ENCODE results near the gene CST4. TPM values are rescaled to one million over a fixed set of nuclear protein-coding genes. Genes with fewer than 3 reads are reported as not detected.

Gene CST4
- total RNA-seq, 3 donors from 2014 or later (not counting 1 experiment from before 2014, with no cell fraction given) = not detected

DNA sequence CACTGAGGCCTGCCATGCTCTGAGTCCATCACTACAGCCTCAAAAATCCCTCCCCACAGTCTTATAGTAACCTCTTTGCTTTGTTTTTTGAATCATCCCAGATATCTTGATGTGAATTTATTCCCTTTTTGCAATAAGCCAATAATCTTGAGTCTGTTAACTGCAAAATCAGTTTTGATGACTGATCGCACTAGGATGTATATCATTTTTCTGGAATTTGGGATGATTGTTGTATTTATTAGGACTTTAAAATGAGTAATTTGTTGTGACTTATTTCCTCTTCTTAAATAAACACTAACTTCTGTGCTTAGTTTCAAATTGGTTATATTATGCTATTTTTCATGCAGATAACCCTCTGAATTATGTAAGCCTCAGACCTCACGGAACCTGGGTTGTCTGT lies 5.6 kb downstream of the CST4 start:
- H3K9me3 Mint-ChIP-seq = no peaks in the 10 kb centered on the region
- Histone ChIP-seq H3K27me3 (ENCODE audit: control insufficient read depth, insufficient read depth, low read length) (no peaks in the 10 kb centered on the region), H3K4me1 (ENCODE audit: control insufficient read depth, insufficient read depth, low read length) (no peaks in the 10 kb centered on the region), H3K27ac (ENCODE audit: low read length) (no peak overlapping the region), H3K9me3 (ENCODE audit: control insufficient read depth, insufficient read depth, low read length) (no peaks in the 10 kb centered on the region), H3K4me3 (ENCODE audit: low read length) (no peak overlapping the region), H3K36me3 (ENCODE audit: control insufficient read depth, insufficient read depth, low read length) (no peaks in the 10 kb centered on the region)
- 100% methylated on average over 1 of the region's 2 CpGs for WGBS (ENCODE audit: insufficient coverage)
- TF ChIP-seq, protein P1, sequence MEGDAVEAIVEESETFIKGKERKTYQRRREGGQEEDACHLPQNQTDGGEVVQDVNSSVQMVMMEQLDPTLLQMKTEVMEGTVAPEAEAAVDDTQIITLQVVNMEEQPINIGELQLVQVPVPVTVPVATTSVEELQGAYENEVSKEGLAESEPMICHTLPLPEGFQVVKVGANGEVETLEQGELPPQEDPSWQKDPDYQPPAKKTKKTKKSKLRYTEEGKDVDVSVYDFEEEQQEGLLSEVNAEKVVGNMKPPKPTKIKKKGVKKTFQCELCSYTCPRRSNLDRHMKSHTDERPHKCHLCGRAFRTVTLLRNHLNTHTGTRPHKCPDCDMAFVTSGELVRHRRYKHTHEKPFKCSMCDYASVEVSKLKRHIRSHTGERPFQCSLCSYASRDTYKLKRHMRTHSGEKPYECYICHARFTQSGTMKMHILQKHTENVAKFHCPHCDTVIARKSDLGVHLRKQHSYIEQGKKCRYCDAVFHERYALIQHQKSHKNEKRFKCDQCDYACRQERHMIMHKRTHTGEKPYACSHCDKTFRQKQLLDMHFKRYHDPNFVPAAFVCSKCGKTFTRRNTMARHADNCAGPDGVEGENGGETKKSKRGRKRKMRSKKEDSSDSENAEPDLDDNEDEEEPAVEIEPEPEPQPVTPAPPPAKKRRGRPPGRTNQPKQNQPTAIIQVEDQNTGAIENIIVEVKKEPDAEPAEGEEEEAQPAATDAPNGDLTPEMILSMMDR (IDR thresholded peaks at IDR 0.05) = no peak
- no peak overlapping the region for H3K27ac Mint-ChIP-seq
- H3K36me3 Mint-ChIP-seq = no peaks in the 10 kb centered on the region
- ATAC-seq (no peak), DNase-seq (no peak)
- no peak overlapping the region for H3K4me3 Mint-ChIP-seq
- H3K27me3 Mint-ChIP-seq (ENCODE audit: low read depth in 2 of 2) = peaks cover 17 to 30% of the 10 kb centered on the region in 2 donors
- intact Hi-C loops (cut with micrococcal nuclease) = no loop called here
- no peaks in the 10 kb centered on the region for H3K4me1 Mint-ChIP-seq

DNA sequence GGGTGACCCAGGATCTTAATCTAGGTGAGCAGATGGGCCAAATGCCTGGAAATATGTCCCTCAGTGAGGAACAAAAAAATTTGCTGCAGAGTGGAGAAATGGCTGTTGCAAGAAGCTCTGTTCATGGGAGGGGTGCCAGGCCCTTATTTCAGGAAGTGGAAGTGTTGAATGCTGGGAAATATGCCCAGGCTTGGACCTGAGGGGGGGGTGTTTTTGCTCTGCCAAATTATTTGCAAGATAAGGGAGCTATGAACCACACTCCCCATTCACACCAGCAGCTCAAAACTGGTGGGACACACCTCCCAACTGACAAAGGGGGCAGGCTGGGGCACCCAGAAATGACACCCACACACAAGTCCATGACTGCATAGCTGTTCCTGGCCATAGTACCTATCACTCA lies 8.7 kb downstream of the CST4 start:
- Mint-ChIP-seq H3K27ac (no peak overlapping the region), H3K36me3 (no peaks in the 10 kb centered on the region), H3K4me1 (no peaks in the 10 kb centered on the region), H3K27me3 (ENCODE audit: low read depth in 2 of 2) (peaks cover 15 to 61% of the 10 kb centered on the region in 2 donors), H3K4me3 (no peak overlapping the region), H3K9me3 (no peaks in the 10 kb centered on the region)
- H3K4me1 ChIP-seq (ENCODE audit: control insufficient read depth, insufficient read depth, low read length) = no peaks in the 10 kb centered on the region
- no peaks in the 10 kb centered on the region for H3K27me3 ChIP-seq (ENCODE audit: control insufficient read depth, insufficient read depth, low read length)
- H3K4me3 ChIP-seq (ENCODE audit: low read length) = no peak overlapping the region
- TF ChIP-seq, protein P1 (IDR thresholded peaks at IDR 0.05) = no peak
- DNase-seq = no peak
- no peak for ATAC-seq
- no peak overlapping the region for H3K27ac ChIP-seq (ENCODE audit: low read length)
- H3K36me3 ChIP-seq (ENCODE audit: control insufficient read depth, insufficient read depth, low read length) = no peaks in the 10 kb centered on the region
- H3K9me3 ChIP-seq (ENCODE audit: control insufficient read depth, insufficient read depth, low read length) = no peaks in the 10 kb centered on the region
- intact Hi-C loops (cut with micrococcal nuclease) = no loop called here

DNA sequence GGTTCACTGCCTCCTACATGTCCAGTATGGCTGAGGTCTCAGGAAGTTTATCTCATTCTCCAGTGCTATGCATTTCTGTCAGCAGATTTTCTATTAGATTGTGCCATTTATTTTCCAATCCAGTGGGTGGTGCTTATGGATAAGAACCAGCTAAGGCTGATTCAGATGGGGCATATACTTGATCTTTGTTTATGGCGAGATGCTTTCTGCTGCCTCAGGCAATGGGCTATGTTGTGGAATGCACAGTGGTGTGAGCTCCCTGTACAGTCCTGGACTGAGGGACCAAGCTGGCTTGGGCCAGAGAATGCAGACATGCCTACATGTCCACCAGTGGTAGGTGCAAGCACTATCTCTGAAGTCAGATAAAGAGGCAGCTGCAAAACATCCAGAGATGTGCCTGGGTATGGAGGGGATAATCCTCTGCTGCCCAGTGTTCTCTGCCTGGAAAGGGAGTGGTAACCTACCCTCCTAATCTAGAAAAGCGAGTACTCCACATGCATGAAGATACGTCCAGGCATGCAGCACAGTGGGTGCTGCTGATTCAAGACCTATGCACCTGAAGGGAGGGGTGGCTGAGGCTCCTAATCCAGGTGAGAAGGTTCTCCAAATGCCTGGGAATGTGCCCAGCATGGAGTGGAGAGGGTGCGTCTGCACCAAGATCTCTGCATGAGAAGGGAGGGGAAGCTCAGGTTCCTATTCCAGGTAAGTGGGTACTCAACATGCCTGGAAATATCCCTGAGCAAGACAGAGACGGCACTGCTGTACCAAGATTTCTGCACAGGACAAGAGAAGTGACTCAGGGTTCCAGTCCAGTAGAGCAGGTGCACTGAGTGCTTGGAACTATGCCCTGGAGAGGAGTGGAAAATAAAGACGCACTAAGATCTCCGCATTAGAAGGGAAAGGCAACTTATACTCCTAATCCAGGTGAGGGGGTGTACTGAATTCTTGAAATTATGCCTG lies 9.4 kb downstream of the CST4 start:
- no peaks in the 10 kb centered on the region for H3K9me3 Mint-ChIP-seq
- H3K27me3 Mint-ChIP-seq (ENCODE audit: low read depth in 2 of 2) = peaks cover 14 to 64% of the 10 kb centered on the region in 2 donors
- intact Hi-C loops (cut with micrococcal nuclease) = no loop called here
- Histone ChIP-seq H3K9me3 (ENCODE audit: control insufficient read depth, insufficient read depth, low read length) (no peaks in the 10 kb centered on the region), H3K27ac (ENCODE audit: low read length) (no peak overlapping the region), H3K27me3 (ENCODE audit: control insufficient read depth, insufficient read depth, low read length) (no peaks in the 10 kb centered on the region), H3K4me3 (ENCODE audit: low read length) (no peak overlapping the region), H3K36me3 (ENCODE audit: control insufficient read depth, insufficient read depth, low read length) (no peaks in the 10 kb centered on the region), H3K4me1 (ENCODE audit: control insufficient read depth, insufficient read depth, low read length) (no peaks in the 10 kb centered on the region)
- DNase-seq (no peak), ATAC-seq (no peak)
- H3K27ac Mint-ChIP-seq = no peak overlapping the region
- TF ChIP-seq, protein P1 (IDR thresholded peaks at IDR 0.05) = no peak
- H3K36me3 Mint-ChIP-seq = no peaks in the 10 kb centered on the region
- no peak overlapping the region for H3K4me3 Mint-ChIP-seq
- no peaks in the 10 kb centered on the region for H3K4me1 Mint-ChIP-seq
- 91% methylated on average over 7 of the region's 7 CpGs for WGBS (ENCODE audit: insufficient coverage)

Data from natural killer cell (primary cell).